Effector memory CD4-positive, alpha-beta T cell (primary cell): Measurements from ENCODE around the gene PTPMT1.
"Not testable (repeated sequence)": the region's sequence is repeated elsewhere in the genome, so short reads cannot be mapped to it uniquely, and the experiment has no call there.

Source experiments
- DNase-seq, 3 donors: peaks; one replicate each; pipeline ENCODE4 v3.0.0-alpha.2; 2020
- H3K27ac ChIP-seq: 2 replicates; pipeline ENCODE4 v1.7.0; 2013; ENCODE audit warnings: mild to moderate bottlenecking, low read length, moderate library complexity; ENCODE audit not compliant: insufficient read depth, poor library complexity, severe bottlenecking
- H3K27me3 ChIP-seq: replicated peaks from 2 replicates; pipeline ENCODE4 v1.7.0; 2013; ENCODE audit warnings: mild to moderate bottlenecking, low read length; ENCODE audit not compliant: insufficient read depth, control insufficient read depth, poor library complexity, severe bottlenecking
- H3K36me3 ChIP-seq: 2 replicates; pipeline ENCODE4 v1.7.0; 2013; ENCODE audit warnings: mild to moderate bottlenecking, low read length, moderate library complexity; ENCODE audit not compliant: control insufficient read depth, insufficient read depth
- H3K4me1 ChIP-seq: 2 replicates; pipeline ENCODE4 v1.7.0; 2013; ENCODE audit warnings: low read length, mild to moderate bottlenecking; ENCODE audit not compliant: control insufficient read depth, insufficient read depth, poor library complexity, severe bottlenecking
- H3K4me3 ChIP-seq: 2 replicates; pipeline ENCODE4 v1.7.0; 2013; ENCODE audit warnings: low read length, low read depth, mild to moderate bottlenecking; ENCODE audit not compliant: insufficient read depth, poor library complexity, severe bottlenecking
- H3K9me3 ChIP-seq: 2 replicates; pipeline ENCODE4 v1.7.0; 2013; ENCODE audit warnings: mild to moderate bottlenecking, low read length, moderate library complexity; ENCODE audit not compliant: control insufficient read depth

PTPMT1 gene

DNA sequence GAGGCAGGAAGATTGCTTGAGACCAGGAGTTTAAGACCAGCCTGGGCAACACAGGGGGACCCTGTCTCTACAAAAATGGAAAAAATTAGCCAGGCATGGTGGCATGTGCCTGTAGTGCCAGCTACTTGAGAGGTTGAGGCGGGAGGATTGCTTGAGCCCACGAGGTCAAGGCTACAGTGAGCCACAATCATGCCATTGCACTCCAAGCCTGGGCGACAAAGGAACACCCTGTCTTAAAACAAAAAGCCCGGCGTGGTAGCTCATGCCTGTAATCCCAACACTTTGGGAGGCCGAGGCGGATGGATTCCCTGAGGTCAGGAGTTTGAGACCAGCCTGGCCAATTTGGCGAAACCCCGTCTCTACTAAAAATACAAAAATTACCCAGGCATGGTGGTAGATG is 34.7 kb upstream of the PTPMT1 start:
- H3K9me3 ChIP-seq, H3K27me3 ChIP-seq, H3K27ac ChIP-seq, DNase-seq, H3K4me1 ChIP-seq, H3K36me3 ChIP-seq, H3K4me3 ChIP-seq: not testable (repeated sequence)

DNA sequence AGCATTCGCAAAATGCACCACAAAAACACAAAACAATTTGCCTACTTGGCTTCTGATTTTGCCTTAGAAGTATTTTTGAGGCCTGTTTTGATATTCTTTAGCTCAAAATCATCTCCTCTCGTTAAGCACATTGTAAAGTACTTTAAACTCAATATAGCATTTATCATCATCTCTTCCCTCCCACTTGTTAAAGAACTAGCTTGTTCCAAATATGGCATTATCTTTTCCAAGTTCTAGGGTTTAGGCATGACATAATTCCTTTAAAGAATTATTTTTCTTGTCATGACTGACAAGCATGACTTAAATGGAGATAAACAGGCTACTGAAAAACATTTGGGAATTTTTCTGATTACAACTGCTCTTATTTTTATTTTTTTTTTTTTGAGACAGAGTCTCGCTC is 33.7 kb upstream of the PTPMT1 start:
- peaks cover 6% of the 10 kb centered on the region for H3K4me1 ChIP-seq
- no peaks in the 10 kb centered on the region for H3K9me3 ChIP-seq
- no peaks in the 10 kb centered on the region for H3K27me3 ChIP-seq
- no peak overlapping the region for H3K27ac ChIP-seq
- no peak for DNase-seq
- H3K36me3 ChIP-seq = peaks cover 8% of the 10 kb centered on the region
- no peak overlapping the region for H3K4me3 ChIP-seq

DNA sequence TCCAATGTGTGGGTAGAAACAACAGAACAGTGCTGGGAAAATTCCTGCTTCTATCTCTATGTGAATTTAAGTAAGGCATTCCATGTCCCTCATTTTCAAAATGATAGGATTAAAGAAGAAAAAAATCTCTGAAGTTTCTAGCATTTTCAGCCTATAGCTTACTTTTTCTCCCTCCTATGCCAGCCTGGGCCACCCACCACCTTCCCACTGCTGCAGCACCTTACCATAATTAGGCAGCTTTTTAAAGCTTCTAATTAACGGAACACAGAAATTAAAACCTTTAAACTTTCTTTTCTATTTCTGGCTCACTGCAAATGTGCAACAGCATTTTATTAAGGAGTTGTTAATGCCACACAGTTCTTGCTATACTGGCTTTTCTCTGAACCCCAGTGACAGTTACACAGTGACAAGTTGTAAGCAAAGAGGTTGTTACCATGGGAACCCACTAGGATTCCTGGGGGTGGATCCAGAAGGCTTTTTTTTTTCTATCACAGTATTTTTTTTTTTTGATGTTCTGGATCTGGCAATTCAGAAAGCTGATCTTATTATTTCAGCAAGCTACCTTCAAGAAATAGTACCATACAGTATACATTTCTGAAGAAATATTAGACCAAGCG is 32.7 kb upstream of the PTPMT1 start:
- Histone ChIP-seq H3K4me3 (no peak overlapping the region), H3K4me1 (peaks cover 6% of the 10 kb centered on the region), H3K27ac (no peak overlapping the region), H3K27me3 (no peaks in the 10 kb centered on the region), H3K9me3 (no peaks in the 10 kb centered on the region), H3K36me3 (peaks cover 8% of the 10 kb centered on the region)
- no peak for DNase-seq

DNA sequence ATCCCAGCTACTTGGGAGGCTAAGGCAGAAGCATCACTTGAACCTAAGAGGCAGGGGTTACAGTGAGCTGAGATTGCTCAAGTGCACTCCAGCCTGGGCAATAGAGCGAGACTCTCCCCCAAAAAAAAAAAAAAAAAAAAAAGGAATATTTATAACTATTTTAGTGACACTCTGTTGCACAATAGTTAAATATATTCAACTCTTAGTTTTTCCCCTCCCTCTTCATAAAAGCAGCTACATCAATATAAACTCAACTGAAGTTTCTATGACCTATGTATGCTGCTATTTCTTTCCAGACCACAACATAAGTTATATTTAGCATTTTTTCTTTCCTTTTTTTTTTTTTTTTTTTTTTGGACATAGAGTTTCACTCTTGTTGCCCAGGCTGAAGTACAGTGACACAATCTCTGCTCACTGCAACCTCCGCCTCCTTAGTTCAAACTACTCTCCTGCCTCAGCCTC is 31.7 kb upstream of the PTPMT1 start:
- DNase-seq = no peak
- no peaks in the 10 kb centered on the region for H3K9me3 ChIP-seq
- H3K27me3 ChIP-seq = no peaks in the 10 kb centered on the region
- H3K36me3 ChIP-seq = peaks cover 8% of the 10 kb centered on the region
- H3K4me3 ChIP-seq = no peak overlapping the region
- peaks cover 6% of the 10 kb centered on the region for H3K4me1 ChIP-seq
- no peak overlapping the region for H3K27ac ChIP-seq

DNA sequence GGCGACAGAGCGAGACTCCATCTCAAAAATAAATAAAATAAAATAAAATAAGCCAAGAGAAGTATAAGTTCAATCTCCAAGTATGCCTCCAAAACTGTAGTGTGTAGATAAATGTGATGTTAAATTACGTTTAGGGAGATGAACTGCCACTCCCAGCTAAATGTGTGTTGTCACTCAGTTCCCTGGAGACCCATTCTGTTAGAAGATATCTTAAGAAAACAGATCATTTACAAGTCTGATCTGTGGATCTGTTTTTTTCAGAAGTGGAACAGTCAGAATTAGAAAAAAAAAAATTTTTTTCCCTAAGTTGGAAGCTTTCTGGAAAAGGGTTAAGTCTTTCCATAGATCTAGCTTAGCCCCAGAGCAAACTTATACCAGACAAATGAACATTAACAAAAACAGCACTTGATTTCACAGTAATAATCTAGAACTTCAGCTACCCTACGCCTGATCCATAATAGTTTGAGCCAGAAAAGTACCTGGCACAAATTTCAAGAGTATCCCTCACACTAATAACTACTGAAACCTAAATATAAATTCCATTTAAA is 30.6 kb upstream of the PTPMT1 start:
- Histone ChIP-seq H3K4me1 (peaks cover 6% of the 10 kb centered on the region), H3K9me3 (no peaks in the 10 kb centered on the region), H3K27me3 (no peaks in the 10 kb centered on the region), H3K27ac (no peak overlapping the region), H3K36me3 (peaks cover 5% of the 10 kb centered on the region), H3K4me3 (no peak overlapping the region)
- DNase-seq = no peak

DNA sequence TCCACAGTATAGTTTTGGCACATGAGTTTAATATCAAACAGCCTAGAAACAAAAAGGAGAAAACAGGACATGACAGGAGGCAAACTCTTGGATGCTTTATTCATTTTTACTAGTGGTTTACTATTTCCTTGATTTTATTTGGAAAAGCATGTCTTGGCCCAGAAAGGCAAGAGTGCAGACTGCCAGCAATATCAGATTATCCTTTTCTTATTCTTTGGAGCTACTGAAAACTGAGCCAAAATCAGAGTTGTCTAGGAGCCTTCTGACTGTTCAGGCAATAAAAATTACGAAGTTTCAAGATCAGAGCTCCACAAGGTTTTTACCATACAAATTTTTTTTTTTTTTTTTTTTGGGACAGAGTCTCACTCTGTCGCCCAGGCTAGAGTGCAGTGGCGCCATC is 28.5 kb upstream of the PTPMT1 start:
- DNase-seq = no peak
- Histone ChIP-seq H3K4me1 (peaks cover 12% of the 10 kb centered on the region), H3K27ac (no peak overlapping the region), H3K9me3 (no peaks in the 10 kb centered on the region), H3K27me3 (no peaks in the 10 kb centered on the region), H3K36me3 (peaks cover 4% of the 10 kb centered on the region), H3K4me3 (no peak overlapping the region)

DNA sequence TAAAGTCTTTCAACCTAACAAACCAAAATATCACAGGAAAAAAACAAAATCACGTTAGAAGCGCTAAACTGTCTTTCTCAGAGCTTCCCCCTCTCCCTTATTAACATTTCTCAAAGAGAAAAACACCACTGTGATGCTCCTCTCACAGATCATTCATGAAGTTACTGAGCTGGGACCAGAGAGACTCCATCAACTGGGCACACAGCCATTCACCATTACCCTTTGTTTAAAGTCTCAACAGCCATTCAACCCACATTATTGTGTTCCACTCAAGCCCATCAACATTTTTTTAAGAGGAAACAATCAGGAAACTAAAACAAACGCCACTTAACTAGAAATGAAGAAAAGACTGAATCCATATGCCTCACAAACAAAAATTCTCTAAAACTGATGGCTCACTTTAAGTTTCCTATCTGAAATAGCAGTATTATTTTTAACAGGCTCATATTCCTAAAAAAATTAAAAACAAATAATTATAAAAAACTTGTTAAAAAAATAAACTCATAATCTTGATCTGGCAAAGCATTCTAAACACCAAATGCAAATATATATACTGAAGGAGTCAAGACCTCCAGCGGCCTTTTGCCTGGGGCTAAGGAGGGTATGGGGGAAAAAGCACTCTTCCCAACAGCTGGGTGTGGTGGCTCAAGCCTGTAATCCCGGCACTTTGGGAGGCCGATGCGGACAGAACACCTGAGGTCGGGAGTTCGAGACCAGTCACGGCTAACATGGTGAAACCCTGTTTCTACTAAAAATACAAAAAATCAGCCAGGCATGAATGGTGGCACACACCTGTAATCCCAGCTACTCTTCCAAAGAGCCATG is 26.4 kb upstream of the PTPMT1 start:
- Histone ChIP-seq H3K4me1 (peaks cover 11% of the 10 kb centered on the region), H3K9me3 (no peaks in the 10 kb centered on the region), H3K36me3 (peaks cover 4% of the 10 kb centered on the region), H3K27ac (no peak overlapping the region), H3K4me3 (no peak overlapping the region), H3K27me3 (no peaks in the 10 kb centered on the region)
- no peak for DNase-seq

DNA sequence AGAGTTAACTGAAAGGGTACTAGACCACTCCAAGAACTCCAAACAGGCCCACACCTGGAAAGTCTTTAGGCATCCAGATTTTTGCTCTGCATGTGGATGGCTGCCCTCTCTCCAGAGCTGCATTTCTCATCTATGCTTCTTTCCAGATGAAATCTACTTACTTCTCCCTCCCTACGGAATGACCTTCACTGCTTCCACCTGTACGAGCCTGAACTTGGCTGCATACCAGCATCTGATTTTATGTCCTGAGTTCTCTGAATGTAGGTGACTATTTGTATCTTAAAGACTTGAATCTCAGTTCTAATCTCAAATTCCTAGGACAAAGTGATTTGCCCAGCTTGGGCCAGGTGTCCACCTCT is 25.7 kb upstream of the PTPMT1 start:
- Histone ChIP-seq H3K27me3 (no peaks in the 10 kb centered on the region), H3K27ac (no peak overlapping the region), H3K4me3 (no peak overlapping the region), H3K4me1 (peaks cover 11% of the 10 kb centered on the region), H3K36me3 (peaks cover 4% of the 10 kb centered on the region), H3K9me3 (no peaks in the 10 kb centered on the region)
- no peak for DNase-seq

DNA sequence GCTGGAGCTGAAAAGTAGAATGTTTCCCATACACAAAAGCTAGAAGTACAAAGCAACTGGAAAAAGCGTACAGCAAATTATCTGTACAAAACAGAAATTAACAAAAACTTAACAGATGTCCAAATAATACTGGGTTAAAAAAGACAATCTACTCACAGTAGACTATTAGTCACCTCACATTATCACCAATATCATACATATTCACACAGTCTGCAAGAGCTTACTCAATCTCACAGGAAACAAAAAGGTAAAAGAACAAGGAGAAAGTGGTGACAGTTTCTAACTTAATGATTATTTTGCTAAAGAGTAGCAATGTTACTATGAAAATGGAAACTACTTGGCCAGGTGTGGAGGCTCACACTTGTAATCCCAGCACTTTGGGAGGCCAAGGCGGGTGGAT is 24.3 kb upstream of the PTPMT1 start:
- no peak overlapping the region for H3K4me3 ChIP-seq
- H3K9me3 ChIP-seq = no peaks in the 10 kb centered on the region
- H3K27ac ChIP-seq = no peak overlapping the region
- DNase-seq = no peak
- peaks cover 11% of the 10 kb centered on the region for H3K4me1 ChIP-seq
- H3K27me3 ChIP-seq = no peaks in the 10 kb centered on the region
- no peaks in the 10 kb centered on the region for H3K36me3 ChIP-seq

DNA sequence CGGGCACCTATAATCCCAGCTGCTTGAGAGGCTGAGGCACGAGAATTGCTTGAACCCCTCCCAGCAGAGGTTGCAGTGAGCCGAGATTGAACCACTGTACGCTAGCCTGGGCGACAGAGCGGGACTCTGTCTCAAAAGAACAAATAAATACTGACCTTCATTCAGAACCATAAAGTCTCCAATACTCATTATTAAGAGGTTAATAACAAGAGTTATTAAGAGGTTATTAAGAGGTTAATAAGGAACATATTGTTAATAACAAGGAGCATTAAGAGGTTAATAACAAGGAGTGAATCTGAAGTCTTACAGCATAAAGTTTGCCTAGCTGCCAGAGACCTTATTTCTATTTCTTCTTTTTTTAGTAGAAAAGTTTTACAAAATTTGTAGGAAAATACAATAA is 20.1 kb upstream of the PTPMT1 start:
- H3K36me3 ChIP-seq = no peaks in the 10 kb centered on the region
- H3K4me3 ChIP-seq = no peak overlapping the region
- no peaks in the 10 kb centered on the region for H3K9me3 ChIP-seq
- H3K27ac ChIP-seq = no peak overlapping the region
- H3K4me1 ChIP-seq = peaks cover 8% of the 10 kb centered on the region
- no peak for DNase-seq
- H3K27me3 ChIP-seq = no peaks in the 10 kb centered on the region
